GM12873 (cell line): ENCODE measurements around the gene TMPO.
A peak's percentile ranks its signal among the peaks of the same experiment; 100 is the strongest.

ENCODE experiments used
- CTCF ChIP-seq: IDR thresholded peaks from 2 replicates; pipeline ENCODE4 v1.5.1; 2012; ENCODE audit warnings: low read depth, mild to moderate bottlenecking, moderate library complexity, low read length, control low read depth; ENCODE audit not compliant: insufficient read depth; ENCODE audit errors: missing control alignments

The TMPO gene

GRCh38 chr12:98519257-98519907, 4.0 kb downstream of the TMPO start:
- no peak for TF ChIP-seq CTCF

GRCh38 chr12:98530068-98530467, 14.7 kb downstream of the TMPO start:
- TF ChIP-seq CTCF: no peak

- peak; percentile 54 for TF ChIP-seq CTCF
Measured at GRCh38 chr12:98532687-98533304, 17.4 kb downstream of the TMPO start.

GRCh38 chr12:98533723-98534251, 18.4 kb downstream of the TMPO start:
- TF ChIP-seq CTCF: no peak

- no peak for TF ChIP-seq CTCF
Measured at GRCh38 chr12:98538031-98538430, 22.6 kb downstream of the TMPO start.

GRCh38 chr12:98543701-98544100, 28.3 kb downstream of the TMPO start:
- no peak for TF ChIP-seq CTCF

GRCh38 chr12:98544751-98545150, 29.4 kb downstream of the TMPO start:
- no peak for TF ChIP-seq CTCF
